ENCODE data around the gene SLC35F3. TPM values are rescaled to one million over a fixed set of nuclear protein-coding genes. Genes with fewer than 3 reads are reported as not detected.
A peak's percentile ranks its signal among the peaks of the same experiment; 100 is the strongest.

SLC35F3 gene
- total RNA-seq (2022) (0.54 and 0.66 TPM in 2 replicates), Bru-seq, nascent RNA (percentile 37 among the genes with signal in this experiment), BruChase-seq, experiment 1, labeled RNA remaining after a 6-hour chase (percentile 56 among the genes with signal in this experiment), BruChase-seq, experiment 2, labeled RNA remaining after a 2-hour chase (percentile 63 among the genes with signal in this experiment)
- long read RNA-seq, partial matches to known transcripts, result 1 of 2 reads
- long read RNA-seq, other reads (novel, unspliced or antisense), result 1 of 2 reads

DNA sequence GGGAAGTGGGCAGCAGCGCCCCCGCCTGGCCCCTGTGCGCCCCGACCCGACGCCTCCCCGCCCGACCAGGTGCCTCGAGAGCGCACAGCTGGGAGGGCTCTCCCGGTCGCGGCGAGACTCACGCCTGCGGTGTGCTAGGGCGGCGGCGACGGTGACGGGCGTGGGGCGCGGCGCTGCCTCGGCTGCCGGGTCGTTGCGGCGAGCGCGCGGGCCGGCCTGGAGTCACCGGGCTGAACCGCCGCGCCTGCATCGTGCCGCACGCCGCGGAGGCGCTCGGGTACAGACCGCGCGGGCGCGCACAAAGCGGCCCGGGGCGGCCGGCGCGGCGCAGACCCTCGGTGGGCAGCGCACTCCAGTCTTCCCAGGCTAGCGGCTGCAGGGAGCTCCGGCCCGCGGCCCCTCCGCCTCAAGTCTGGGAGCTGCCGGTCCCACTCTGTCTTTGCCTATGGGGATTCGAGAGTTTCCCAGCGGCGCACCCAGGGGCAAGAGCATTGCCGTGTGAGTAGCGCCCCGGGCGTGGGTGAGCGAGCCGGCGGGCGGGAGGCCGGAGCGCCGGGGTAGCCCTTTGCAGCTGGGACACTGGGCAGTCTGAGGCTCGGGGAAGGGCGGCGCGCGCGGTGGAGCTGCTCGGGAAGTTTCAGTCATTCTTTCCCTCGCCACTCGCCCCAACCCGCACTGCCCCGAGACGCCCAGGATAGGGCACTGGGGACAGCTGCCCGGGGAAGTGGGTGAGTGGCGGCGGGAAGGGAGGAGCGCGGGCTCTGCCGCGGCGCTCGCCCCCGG lies at the start of gene SLC35F3:
TSS of gene SLC35F3 (plus strand) at position 44 of the 783 bp plus-strand sequence.
- BruUV-seq (replicated peaks), result no TSS peak
- H3K36me3 Mint-ChIP-seq (ENCODE audit: insufficient read depth, unreplicated experiment), result peaks cover 18% of the 10 kb centered on the region
- CTCF ChIA-PET, result interaction anchor here (0.5 to 1.9 kb wide), 6 partner anchors 12 to 574 kb away, joined by 3 to 7 read pairs (median 4); no protein-coding TSS in a partner anchor
- H3K9me3 Mint-ChIP-seq (ENCODE audit: low read depth, unreplicated experiment), result no peaks in the 10 kb centered on the region
- intact Hi-C loops (cut with micrococcal nuclease; ENCODE audit: unreplicated experiment), result loop anchor here (1.0 to 10.0 kb wide), 3 partner anchors 162 to 600 kb away; no protein-coding TSS in a partner anchor
- H3K27me3 Mint-ChIP-seq (ENCODE audit: unreplicated experiment), result peaks cover 50% of the 10 kb centered on the region
- H3K27ac Mint-ChIP-seq (ENCODE audit: unreplicated experiment), result peak within 1 kb of the TSS; percentile 45
- peaks cover 17% of the 10 kb centered on the region for H3K4me1 Mint-ChIP-seq (ENCODE audit: low read depth, unreplicated experiment)
- DNase-seq, result peak; percentile 87
- peak within 1 kb of the TSS; percentile 80 for H3K4me3 Mint-ChIP-seq (ENCODE audit: low read depth, unreplicated experiment)
- TF ChIP-seq, protein P1, sequence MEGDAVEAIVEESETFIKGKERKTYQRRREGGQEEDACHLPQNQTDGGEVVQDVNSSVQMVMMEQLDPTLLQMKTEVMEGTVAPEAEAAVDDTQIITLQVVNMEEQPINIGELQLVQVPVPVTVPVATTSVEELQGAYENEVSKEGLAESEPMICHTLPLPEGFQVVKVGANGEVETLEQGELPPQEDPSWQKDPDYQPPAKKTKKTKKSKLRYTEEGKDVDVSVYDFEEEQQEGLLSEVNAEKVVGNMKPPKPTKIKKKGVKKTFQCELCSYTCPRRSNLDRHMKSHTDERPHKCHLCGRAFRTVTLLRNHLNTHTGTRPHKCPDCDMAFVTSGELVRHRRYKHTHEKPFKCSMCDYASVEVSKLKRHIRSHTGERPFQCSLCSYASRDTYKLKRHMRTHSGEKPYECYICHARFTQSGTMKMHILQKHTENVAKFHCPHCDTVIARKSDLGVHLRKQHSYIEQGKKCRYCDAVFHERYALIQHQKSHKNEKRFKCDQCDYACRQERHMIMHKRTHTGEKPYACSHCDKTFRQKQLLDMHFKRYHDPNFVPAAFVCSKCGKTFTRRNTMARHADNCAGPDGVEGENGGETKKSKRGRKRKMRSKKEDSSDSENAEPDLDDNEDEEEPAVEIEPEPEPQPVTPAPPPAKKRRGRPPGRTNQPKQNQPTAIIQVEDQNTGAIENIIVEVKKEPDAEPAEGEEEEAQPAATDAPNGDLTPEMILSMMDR (IDR thresholded peaks at IDR 0.05; ENCODE audit: unreplicated experiment), result peak; percentile 71

DNA sequence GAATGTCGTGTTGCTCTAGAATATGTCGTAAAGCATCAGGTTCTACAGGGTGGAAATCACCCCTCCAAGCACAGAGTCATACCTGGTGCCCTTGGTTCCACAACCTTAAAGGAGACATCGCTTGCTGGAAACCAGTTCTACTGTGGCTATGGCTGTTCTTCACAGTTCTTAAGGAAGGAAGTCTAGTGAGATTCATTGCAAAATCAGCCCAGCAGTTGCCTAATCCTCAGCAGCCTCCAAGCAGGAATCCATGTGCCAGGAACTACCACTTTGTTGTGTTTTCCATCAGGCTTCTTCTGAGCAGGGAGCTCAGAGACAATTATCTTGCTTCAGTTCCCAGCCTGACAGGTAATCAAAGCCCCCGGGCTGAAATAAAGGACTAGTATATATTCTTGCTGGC lies 45.0 kb upstream of the SLC35F3 start:
- TF ChIP-seq, protein P1 (IDR thresholded peaks at IDR 0.05; ENCODE audit: unreplicated experiment), result no peak

DNA sequence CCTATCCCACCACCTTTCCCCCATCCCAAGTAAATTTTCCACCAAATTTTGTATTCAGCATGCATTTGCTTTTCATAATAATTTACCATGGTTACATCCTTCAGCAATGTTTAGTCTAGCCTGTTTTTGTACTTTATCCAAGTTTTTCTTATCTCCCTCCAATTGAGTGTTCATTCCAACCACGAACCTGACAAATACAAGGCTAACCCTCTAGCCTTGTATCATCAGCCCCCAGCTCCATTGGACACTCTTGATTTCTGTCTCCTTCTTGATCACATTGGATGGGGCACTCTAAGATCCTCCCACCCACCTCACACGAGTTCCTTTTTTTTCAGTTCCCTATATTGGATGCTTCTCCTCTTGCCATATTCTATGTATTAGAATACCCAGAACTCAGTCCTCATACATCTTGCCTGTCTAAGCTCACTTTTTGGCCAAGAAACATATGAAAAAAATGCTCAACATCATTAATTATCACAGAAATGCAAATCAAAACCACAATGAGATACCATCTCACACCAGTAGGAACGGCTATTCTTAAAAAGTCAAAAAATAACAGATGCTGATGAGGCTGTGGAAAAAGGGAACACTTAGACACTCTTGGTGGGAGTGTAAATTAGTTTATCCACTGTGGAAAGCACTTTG lies 40.5 kb upstream of the SLC35F3 start:
- Mint-ChIP-seq H3K36me3 (ENCODE audit: insufficient read depth, unreplicated experiment) (no peaks in the 10 kb centered on the region), H3K27ac (ENCODE audit: unreplicated experiment) (no peak overlapping the region), H3K27me3 (ENCODE audit: unreplicated experiment) (peaks cover 40% of the 10 kb centered on the region), H3K4me3 (ENCODE audit: low read depth, unreplicated experiment) (no peak overlapping the region), H3K9me3 (ENCODE audit: low read depth, unreplicated experiment) (peaks cover 6% of the 10 kb centered on the region), H3K4me1 (ENCODE audit: low read depth, unreplicated experiment) (no peaks in the 10 kb centered on the region)
- TF ChIP-seq, protein P1 (IDR thresholded peaks at IDR 0.05; ENCODE audit: unreplicated experiment), result no peak
- no TSS peak for BruUV-seq (replicated peaks)
- intact Hi-C loops (cut with micrococcal nuclease; ENCODE audit: unreplicated experiment), result no loop called here
- no peak for DNase-seq
- CTCF ChIA-PET, result no interaction called here

More for the DNA sequence above, 45.0 kb upstream of the SLC35F3 start:
- Mint-ChIP-seq H3K27me3 (ENCODE audit: unreplicated experiment) (peaks cover 25% of the 10 kb centered on the region), H3K27ac (ENCODE audit: unreplicated experiment) (no peak overlapping the region), H3K36me3 (ENCODE audit: insufficient read depth, unreplicated experiment) (no peaks in the 10 kb centered on the region), H3K4me3 (ENCODE audit: low read depth, unreplicated experiment) (no peak overlapping the region), H3K4me1 (ENCODE audit: low read depth, unreplicated experiment) (no peaks in the 10 kb centered on the region), H3K9me3 (ENCODE audit: low read depth, unreplicated experiment) (no peaks in the 10 kb centered on the region)
- BruUV-seq (replicated peaks), result no TSS peak
- CTCF ChIA-PET, result no interaction called here
- intact Hi-C loops (cut with micrococcal nuclease; ENCODE audit: unreplicated experiment), result no loop called here
- no peak for DNase-seq

DNA sequence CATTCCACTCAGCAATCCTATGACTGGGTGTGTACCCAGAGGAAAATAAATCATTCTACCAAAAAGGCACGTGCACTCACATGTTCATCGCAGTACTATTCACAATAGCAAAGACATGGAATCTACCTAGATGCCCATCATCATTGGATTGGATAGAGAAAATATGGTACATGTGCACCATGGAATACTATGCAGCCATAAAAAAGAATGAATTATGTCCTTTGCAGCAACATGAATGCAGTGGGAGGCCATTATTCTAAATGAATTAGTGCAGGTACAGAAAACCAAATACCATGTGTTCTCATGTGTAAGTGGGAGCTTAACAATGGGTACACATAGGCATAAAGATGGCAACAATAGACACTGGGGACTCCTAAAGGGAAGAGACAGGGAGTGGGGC lies 39.9 kb upstream of the SLC35F3 start:
- peaks cover 38% of the 10 kb centered on the region for H3K27me3 Mint-ChIP-seq (ENCODE audit: unreplicated experiment)
- H3K27ac Mint-ChIP-seq (ENCODE audit: unreplicated experiment), result no peak overlapping the region
- no peak overlapping the region for H3K4me3 Mint-ChIP-seq (ENCODE audit: low read depth, unreplicated experiment)
- DNase-seq, result no peak
- no TSS peak for BruUV-seq (replicated peaks)
- CTCF ChIA-PET, result no interaction called here
- peaks cover 6% of the 10 kb centered on the region for H3K9me3 Mint-ChIP-seq (ENCODE audit: low read depth, unreplicated experiment)
- no peaks in the 10 kb centered on the region for H3K36me3 Mint-ChIP-seq (ENCODE audit: insufficient read depth, unreplicated experiment)
- no peaks in the 10 kb centered on the region for H3K4me1 Mint-ChIP-seq (ENCODE audit: low read depth, unreplicated experiment)
- TF ChIP-seq, protein P1 (IDR thresholded peaks at IDR 0.05; ENCODE audit: unreplicated experiment), result no peak
- intact Hi-C loops (cut with micrococcal nuclease; ENCODE audit: unreplicated experiment), result no loop called here
